ENCODE results near the gene MRPL52. TPM values are rescaled to one million over a fixed set of nuclear protein-coding genes. Genes with fewer than 3 reads are reported as not detected.
"Not testable (repeated sequence)": the region's sequence is repeated elsewhere in the genome, so short reads cannot be mapped to it uniquely, and the experiment has no call there.

The MRPL52 gene
- total RNA-seq (10 to 100 TPM; 21.1 to 66.6 TPM), polyA plus RNA-seq (ENCODE audit: insufficient read length in 2 of 2) (100 to 1,000 TPM in 1 of 2 donors, 10 to 100 TPM in 1; 97.6 to 104 TPM)
- long read RNA-seq, donor 1, transcript MRPL52-202 (5 exons, 1,118 nt) = major isoform, 28 of 75 reads
- long read RNA-seq, donor 1, transcript MRPL52-215 (5 exons, 398 nt) = minor isoform, 6 of 75 reads
- long read RNA-seq, donor 1, transcript MRPL52-210 (4 exons, 895 nt) = minor isoform, 17 of 75 reads
- long read RNA-seq, donor 1, transcript MRPL52-203 (5 exons, 1,111 nt) = minor isoform, 13 of 75 reads
- long read RNA-seq, donor 1, partial matches to known transcripts = 0 of 75 reads
- long read RNA-seq, donor 1, other reads (novel, unspliced or antisense) = 0 of 75 reads
- long read RNA-seq, donor 2, transcript MRPL52-202 (5 exons, 1,118 nt) = major isoform, 9 of 27 reads
- long read RNA-seq, donor 2, transcript MRPL52-203 (5 exons, 1,111 nt) = major isoform, 9 of 27 reads
- long read RNA-seq, donor 2, partial matches to known transcripts = 0 of 27 reads
- long read RNA-seq, donor 2, other reads (novel, unspliced or antisense) = 0 of 27 reads
- long read RNA-seq, donor 3, transcript MRPL52-202 (5 exons, 1,118 nt) = major isoform, 15 of 27 reads
- long read RNA-seq, donor 3, partial matches to known transcripts = 0 of 27 reads
- long read RNA-seq, donor 3, other reads (novel, unspliced or antisense) = 0 of 27 reads
- long read RNA-seq, donor 4, transcript MRPL52-210 (4 exons, 895 nt) = minor isoform, 10 of 91 reads
- long read RNA-seq, donor 4, transcript MRPL52-202 (5 exons, 1,118 nt) = minor isoform, 23 of 91 reads
- long read RNA-seq, donor 4, transcript MRPL52-203 (5 exons, 1,111 nt) = major isoform, 29 of 91 reads
- long read RNA-seq, donor 4, transcript MRPL52-215 (5 exons, 398 nt) = minor isoform, 11 of 91 reads
- long read RNA-seq, donor 4, partial matches to known transcripts = 5 of 91 reads
- long read RNA-seq, donor 4, other reads (novel, unspliced or antisense) = 0 of 91 reads

DNA sequence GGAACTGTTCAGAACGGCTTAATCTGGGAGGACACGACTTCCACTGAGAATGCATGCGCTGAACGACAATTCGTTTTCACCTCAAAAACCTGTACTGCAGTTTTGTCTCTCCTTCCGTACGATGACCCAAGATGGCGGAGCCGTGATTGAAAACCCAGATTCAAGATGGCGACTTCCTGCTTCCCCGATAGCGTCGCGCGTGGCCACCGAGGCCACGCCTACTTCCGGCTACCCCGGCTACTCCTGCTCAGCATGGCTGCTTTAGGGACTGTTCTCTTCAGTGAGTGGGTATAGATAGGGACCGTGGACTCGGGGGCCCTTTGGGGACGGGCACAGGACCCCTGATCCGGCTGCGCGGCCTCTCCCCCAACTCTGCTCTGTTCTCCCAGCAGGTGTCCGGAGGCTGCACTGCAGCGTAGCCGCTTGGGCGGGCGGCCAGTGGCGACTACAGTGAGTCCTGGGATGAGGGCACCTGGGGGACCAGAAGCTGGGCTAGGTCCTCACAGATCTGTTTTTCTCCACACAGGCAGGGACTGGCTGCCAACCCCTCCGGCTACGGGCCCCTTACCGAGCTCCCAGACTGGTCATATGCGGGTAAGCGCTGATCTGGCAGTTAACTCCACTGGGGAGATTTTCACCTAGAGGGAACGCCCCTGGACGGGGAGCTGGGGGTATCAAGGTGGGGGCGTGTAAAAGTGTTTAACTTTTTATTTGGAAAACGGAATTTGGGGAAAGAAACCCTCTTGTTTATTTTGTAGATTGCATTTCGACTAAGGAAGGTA is at the start of gene MRPL52:
Gene MRPL52 (plus strand): TSS at position 227 of the 782 bp plus-strand sequence. CDS start 26 bp downstream, at position 253.
- under 1% methylated on average over 41 of the region's 41 CpGs for WGBS (ENCODE audit: insufficient coverage)
- H3K4me1 ChIP-seq (ENCODE audit: control insufficient read depth, insufficient read depth, low read length) = peaks cover 6% of the 10 kb centered on the region
- peak in 4 of 6 donors; percentile 84 to 98 (median 92) for DNase-seq (ENCODE audit: low read depth in 4 of 6, low spot score in 6 of 6)
- H3K4me3 ChIP-seq (ENCODE audit: low read depth, low read length) = peak within 1 kb of the TSS; percentile 93
- H3K9me3 ChIP-seq (ENCODE audit: control insufficient read depth, insufficient read depth, low read length) = no peaks in the 10 kb centered on the region
- peak within 1 kb of the TSS; percentile 75 for H3K27ac ChIP-seq (ENCODE audit: low read depth, low read length)
- peaks cover 2% of the 10 kb centered on the region for H3K27me3 ChIP-seq (ENCODE audit: control insufficient read depth, insufficient read depth, low read length)
- H3K36me3 ChIP-seq (ENCODE audit: control insufficient read depth, insufficient read depth, low read length) = peaks cover 15% of the 10 kb centered on the region

DNA sequence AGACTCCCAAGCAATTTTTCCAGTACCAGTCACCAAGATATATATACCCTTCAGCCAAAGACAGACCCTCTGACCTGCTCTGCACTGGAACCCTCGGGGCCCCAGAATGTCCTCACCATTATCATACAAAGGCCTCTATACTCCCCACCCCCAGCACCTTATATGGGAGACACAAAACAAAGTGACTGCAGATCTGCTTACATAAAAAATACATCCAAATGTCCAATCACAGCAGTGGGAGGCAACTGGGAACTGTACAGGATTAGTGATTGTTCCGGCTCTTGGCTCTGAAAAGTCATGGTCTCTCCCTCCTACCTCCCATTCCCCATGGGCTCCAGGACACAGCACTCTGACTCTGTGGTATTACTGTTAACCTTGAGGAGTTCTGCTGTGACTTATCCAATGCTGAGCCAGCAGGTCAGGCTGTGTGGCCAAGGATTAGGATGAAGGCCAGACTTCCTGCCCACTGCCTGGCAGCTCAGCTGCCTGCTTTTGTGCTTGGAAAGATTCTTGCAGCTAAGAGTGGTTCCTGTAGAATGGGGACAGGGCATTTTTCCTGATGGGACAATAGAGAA is 49.5 kb upstream of the MRPL52 start:
- no peaks in the 10 kb centered on the region for H3K27me3 ChIP-seq (ENCODE audit: control insufficient read depth, insufficient read depth, low read length)
- H3K4me1 ChIP-seq (ENCODE audit: control insufficient read depth, insufficient read depth, low read length) = no peaks in the 10 kb centered on the region
- no peak overlapping the region for H3K4me3 ChIP-seq (ENCODE audit: low read depth, low read length)
- H3K27ac ChIP-seq (ENCODE audit: low read depth, low read length) = no peak overlapping the region
- no peaks in the 10 kb centered on the region for H3K9me3 ChIP-seq (ENCODE audit: control insufficient read depth, insufficient read depth, low read length)
- no CpG with 5 or more reads among the region's 2 CpGs for WGBS (ENCODE audit: insufficient coverage)
- DNase-seq (ENCODE audit: low read depth in 4 of 6, low spot score in 6 of 6) = no peak
- no peaks in the 10 kb centered on the region for H3K36me3 ChIP-seq (ENCODE audit: control insufficient read depth, insufficient read depth, low read length)

- H3K27me3 ChIP-seq (ENCODE audit: control insufficient read depth, insufficient read depth, low read length) = no peaks in the 10 kb centered on the region
- DNase-seq (ENCODE audit: low read depth in 4 of 6, low spot score in 6 of 6) = no peak
- 75% methylated on average over 4 of the region's 5 CpGs for WGBS (ENCODE audit: insufficient coverage)
- H3K36me3 ChIP-seq (ENCODE audit: control insufficient read depth, insufficient read depth, low read length) = no peaks in the 10 kb centered on the region
- H3K27ac ChIP-seq (ENCODE audit: low read depth, low read length) = no peak overlapping the region
- H3K9me3 ChIP-seq (ENCODE audit: control insufficient read depth, insufficient read depth, low read length) = no peaks in the 10 kb centered on the region
- no peak overlapping the region for H3K4me3 ChIP-seq (ENCODE audit: low read depth, low read length)
- no peaks in the 10 kb centered on the region for H3K4me1 ChIP-seq (ENCODE audit: control insufficient read depth, insufficient read depth, low read length)
These were observed 48.8 kb upstream of the MRPL52 start for GRCh38 chr14:22780941-22781300.

- WGBS (ENCODE audit: insufficient coverage) = 0% methylated on average over 1 of the region's 1 CpG
These were observed 48.2 kb upstream of the MRPL52 start for GRCh38 chr14:22781301-22781991.

GRCh38 chr14:22786685-22787084 is 43.0 kb upstream of the MRPL52 start:
- WGBS (ENCODE audit: insufficient coverage) = 100% methylated on average over 1 of the region's 4 CpGs

More at GRCh38 chr14:22781301-22781991, 48.2 kb upstream of the MRPL52 start:
- Histone ChIP-seq H3K36me3 (ENCODE audit: control insufficient read depth, insufficient read depth, low read length) (no peaks in the 10 kb centered on the region), H3K4me3 (ENCODE audit: low read depth, low read length) (no peak overlapping the region), H3K4me1 (ENCODE audit: control insufficient read depth, insufficient read depth, low read length) (no peaks in the 10 kb centered on the region), H3K27ac (ENCODE audit: low read depth, low read length) (no peak overlapping the region), H3K9me3 (ENCODE audit: control insufficient read depth, insufficient read depth, low read length) (no peaks in the 10 kb centered on the region), H3K27me3 (ENCODE audit: control insufficient read depth, insufficient read depth, low read length) (no peaks in the 10 kb centered on the region)
- no peak for DNase-seq (ENCODE audit: low read depth in 4 of 6, low spot score in 6 of 6)

GRCh38 chr14:22791301-22791700 is 38.4 kb upstream of the MRPL52 start:
- Histone ChIP-seq H3K4me3 (ENCODE audit: low read depth, low read length) (no peak overlapping the region), H3K27ac (ENCODE audit: low read depth, low read length) (no peak overlapping the region)

More at GRCh38 chr14:22786685-22787084, 43.0 kb upstream of the MRPL52 start:
- Histone ChIP-seq H3K36me3 (ENCODE audit: control insufficient read depth, insufficient read depth, low read length) (no peaks in the 10 kb centered on the region), H3K4me1 (ENCODE audit: control insufficient read depth, insufficient read depth, low read length) (no peaks in the 10 kb centered on the region), H3K9me3 (ENCODE audit: control insufficient read depth, insufficient read depth, low read length) (no peaks in the 10 kb centered on the region), H3K4me3 (ENCODE audit: low read depth, low read length) (no peak overlapping the region), H3K27me3 (ENCODE audit: control insufficient read depth, insufficient read depth, low read length) (no peaks in the 10 kb centered on the region), H3K27ac (ENCODE audit: low read depth, low read length) (no peak overlapping the region)
- DNase-seq (ENCODE audit: low read depth in 4 of 6, low spot score in 6 of 6) = no peak

DNA sequence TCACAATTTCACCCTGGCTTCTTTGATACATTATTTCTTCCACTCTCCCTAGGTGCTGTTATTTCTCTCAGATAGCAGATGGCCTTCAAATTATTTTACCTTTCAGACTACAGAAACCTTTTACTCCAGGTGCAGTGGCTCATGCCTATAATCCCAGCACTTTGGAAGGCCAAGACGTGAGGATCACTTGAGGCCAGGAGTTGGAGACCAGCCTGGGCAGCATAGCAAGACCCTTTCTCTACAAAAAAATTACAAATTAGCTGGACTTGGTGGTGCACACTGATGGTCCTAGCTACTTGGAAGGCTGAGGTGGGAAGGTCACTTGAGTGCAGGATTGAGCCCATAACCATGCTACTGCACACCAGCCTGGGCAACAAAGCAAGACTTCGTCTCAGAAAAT is 37.5 kb upstream of the MRPL52 start:
- no peaks in the 10 kb centered on the region for H3K9me3 ChIP-seq (ENCODE audit: control insufficient read depth, insufficient read depth, low read length)
- H3K27ac ChIP-seq (ENCODE audit: low read depth, low read length) = no peak overlapping the region
- no peaks in the 10 kb centered on the region for H3K4me1 ChIP-seq (ENCODE audit: control insufficient read depth, insufficient read depth, low read length)
- 94% methylated on average over 2 of the region's 2 CpGs for WGBS (ENCODE audit: insufficient coverage)
- H3K27me3 ChIP-seq (ENCODE audit: control insufficient read depth, insufficient read depth, low read length) = no peaks in the 10 kb centered on the region
- no peak overlapping the region for H3K4me3 ChIP-seq (ENCODE audit: low read depth, low read length)
- no peak for DNase-seq (ENCODE audit: low read depth in 4 of 6, low spot score in 6 of 6)
- no peaks in the 10 kb centered on the region for H3K36me3 ChIP-seq (ENCODE audit: control insufficient read depth, insufficient read depth, low read length)

More at GRCh38 chr14:22791301-22791700, 38.4 kb upstream of the MRPL52 start:
- DNase-seq (ENCODE audit: low read depth in 4 of 6, low spot score in 6 of 6) = no peak
- no peaks in the 10 kb centered on the region for H3K27me3 ChIP-seq (ENCODE audit: control insufficient read depth, insufficient read depth, low read length)
- WGBS (ENCODE audit: insufficient coverage) = 72% methylated on average over 3 of the region's 3 CpGs
- H3K9me3 ChIP-seq (ENCODE audit: control insufficient read depth, insufficient read depth, low read length) = no peaks in the 10 kb centered on the region
- H3K4me1 ChIP-seq (ENCODE audit: control insufficient read depth, insufficient read depth, low read length) = no peaks in the 10 kb centered on the region
- no peaks in the 10 kb centered on the region for H3K36me3 ChIP-seq (ENCODE audit: control insufficient read depth, insufficient read depth, low read length)

DNA sequence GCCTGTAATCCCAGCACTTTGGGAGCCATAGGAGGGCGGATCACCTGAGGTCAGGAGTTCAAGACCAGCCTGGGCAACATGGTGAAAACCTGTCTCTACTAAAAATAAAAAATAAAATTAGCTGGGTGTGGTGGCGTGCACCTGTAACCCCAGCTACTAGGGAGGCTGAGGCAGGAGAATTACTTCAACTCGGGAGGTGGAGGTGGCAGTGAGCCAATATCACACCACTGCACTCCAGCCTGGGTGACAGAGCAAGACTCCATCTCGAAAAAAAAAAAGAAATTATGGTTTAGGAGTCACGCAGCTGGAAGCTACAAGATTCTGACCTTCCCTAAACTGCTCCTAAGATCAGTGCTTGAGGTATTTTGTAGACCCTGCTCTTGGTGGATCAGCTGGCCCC is 36.1 kb upstream of the MRPL52 start:
- H3K4me3 ChIP-seq (ENCODE audit: low read depth, low read length); H3K4me1 ChIP-seq (ENCODE audit: control insufficient read depth, insufficient read depth, low read length); DNase-seq (ENCODE audit: low read depth in 4 of 6, low spot score in 6 of 6); H3K27me3 ChIP-seq (ENCODE audit: control insufficient read depth, insufficient read depth, low read length); H3K9me3 ChIP-seq (ENCODE audit: control insufficient read depth, insufficient read depth, low read length); H3K27ac ChIP-seq (ENCODE audit: low read depth, low read length); H3K36me3 ChIP-seq (ENCODE audit: control insufficient read depth, insufficient read depth, low read length): not testable (repeated sequence)
- WGBS (ENCODE audit: insufficient coverage) = no CpG with 5 or more reads among the region's 5 CpGs
